Measurements from ENCODE around the gene STK39. TPM values are rescaled to one million over a fixed set of nuclear protein-coding genes. Genes with fewer than 3 reads are reported as not detected.

Gene STK39
- total RNA-seq, 1 experiment from 2014 or later = 22.1 TPM

GRCh38 chr2:168119515-168120141 lies 127.8 kb downstream of the STK39 start:
- H2BK5ac ChIP-seq (ENCODE audit: insufficient read length, low read length) = no peak overlapping the region
- no peak overlapping the region for H3K27ac Mint-ChIP-seq
- no peak overlapping the region for H3K23ac ChIP-seq (ENCODE audit: insufficient read length, low read depth, low read length)
- no peaks in the 10 kb centered on the region for H3K27me3 ChIP-seq (ENCODE audit: insufficient read depth, low read length)
- no peak overlapping the region for H3K56ac ChIP-seq (ENCODE audit: insufficient read length, low read depth, low read length)
- no peak overlapping the region for H3T11ph ChIP-seq (ENCODE audit: low read length)
- no peak overlapping the region for H3K18ac ChIP-seq (ENCODE audit: insufficient read length, low read depth, low read length)
- no CpG with 5 or more reads among the region's 4 CpGs for WGBS (ENCODE audit: extremely low coverage, insufficient read length, low lambda C conversion rate)
- no peak overlapping the region for H2BK120ac ChIP-seq (ENCODE audit: low read depth, low read length, poor library complexity, severe bottlenecking)
- H2AK5ac ChIP-seq (ENCODE audit: insufficient read length, low read length) = no peak overlapping the region
- H4K5ac ChIP-seq (ENCODE audit: insufficient read length, low read depth, low read length) = no peak overlapping the region
- no peak overlapping the region for H4K8ac ChIP-seq (replicated peaks; ENCODE audit: insufficient read length, low read depth, low read length)
- H2BK15ac ChIP-seq (ENCODE audit: low read depth, low read length) = no peak overlapping the region
- no peak overlapping the region for H3K14ac ChIP-seq (ENCODE audit: insufficient read depth, low read length)
- peaks cover 4 to 13% (median 12%) of the 10 kb centered on the region in 3 experiments for H3K36me3 Mint-ChIP-seq (ENCODE audit: insufficient read depth in 1 of 3, low read depth in 3 of 3)
- H4K20me1 ChIP-seq (ENCODE audit: control insufficient read depth, insufficient read depth, insufficient read length) = no peaks in the 10 kb centered on the region
- no peak overlapping the region for H3K4me2 ChIP-seq (ENCODE audit: insufficient read depth, insufficient read length, low read length)
- DNase-seq = no peak
- TF ChIP-seq CTCF (conservative IDR thresholded peaks at IDR 0.05) = peak; percentile 77
- H3K4me3 Mint-ChIP-seq = no peak overlapping the region
- no peak overlapping the region for H2AFZ ChIP-seq (ENCODE audit: low read length)
- no peaks in the 10 kb centered on the region for H3K4me1 ChIP-seq (ENCODE audit: insufficient read depth, low read length)
- no peaks in the 10 kb centered on the region for H3K79me2 ChIP-seq (ENCODE audit: insufficient read depth, low read length)
- no peaks in the 10 kb centered on the region for H3K27me3 Mint-ChIP-seq (ENCODE audit: low read depth)
- no peak overlapping the region for H4K91ac ChIP-seq (ENCODE audit: insufficient read length, low read depth, low read length)
- no peaks in the 10 kb centered on the region for H3K79me1 ChIP-seq (ENCODE audit: insufficient read depth, low read depth, low read length, poor library complexity, severe bottlenecking)
- no peaks in the 10 kb centered on the region for H3K23me2 ChIP-seq (ENCODE audit: insufficient read length, low read depth, low read length, poor library complexity, severe bottlenecking)
- H3K9ac ChIP-seq (ENCODE audit: extremely low read depth, insufficient read length, low read length) = no peak overlapping the region
- no peaks in the 10 kb centered on the region for H3K9me3 Mint-ChIP-seq
- no peak overlapping the region for H2BK20ac ChIP-seq (ENCODE audit: low read depth, low read length, poor library complexity, severe bottlenecking)
- H3K4ac ChIP-seq (ENCODE audit: low read depth, low read length) = no peak overlapping the region
- no peak overlapping the region for H3K27ac ChIP-seq (ENCODE audit: insufficient read length, low read depth, low read length)
- H3K4me1 Mint-ChIP-seq = peaks cover 4 to 7% of the 10 kb centered on the region in 2 experiments
- no peak overlapping the region for H2BK12ac ChIP-seq (ENCODE audit: insufficient read length, low read depth, low read length)
- no peaks in the 10 kb centered on the region for H3K9me3 ChIP-seq (ENCODE audit: control insufficient read depth, low read depth, low read length)
